ENCODE results near the gene RBM25.

The RBM25 gene

GRCh38 chr14:73170686-73171085 lies 112.4 kb downstream of the RBM25 start:
- Histone ChIP-seq H3K9me3 (ENCODE audit: control insufficient read depth, insufficient read depth, low read depth, low read length) (no peaks in the 10 kb centered on the region), H3K27ac (ENCODE audit: extremely low read depth, low read depth, low read length) (no peak overlapping the region), H3K4me1 (ENCODE audit: control insufficient read depth, insufficient read depth, low read length) (no peaks in the 10 kb centered on the region), H3K4me3 (ENCODE audit: low read depth, low read length) (no peak overlapping the region), H3K36me3 (ENCODE audit: control insufficient read depth in 2 of 2, insufficient read depth in 1 of 2, low read length in 2 of 2) (peaks cover 25 to 76% of the 10 kb centered on the region in 2 experiments)
- ChIA-PET CTCF (no interaction called here), POLR2A (no interaction called here)
- TF ChIP-seq ZNF274 (IDR thresholded peaks at IDR 0.05; ENCODE audit: low read length), result no peak
- no peak for TF ChIP-seq ZNF274 (tag by site-specific recombination; IDR thresholded peaks at IDR 0.05; ENCODE audit: borderline replicate concordance)
- TF ChIP-seq ZNF169 (tag by site-specific recombination; IDR thresholded peaks at IDR 0.05), result no peak

- H3K27ac ChIP-seq (ENCODE audit: extremely low read depth, low read depth, low read length), result no peak overlapping the region
- ChIA-PET POLR2A (no interaction called here), CTCF (interaction anchor here (0.5 to 2.2 kb wide), 10 partner anchors 10 to 378 kb away, joined by 3 to 31 read pairs (median 4); no protein-coding TSS in a partner anchor)
- H3K4me3 ChIP-seq (ENCODE audit: low read depth, low read length), result no peak overlapping the region
- no peaks in the 10 kb centered on the region for H3K4me1 ChIP-seq (ENCODE audit: control insufficient read depth, insufficient read depth, low read length)
- TF ChIP-seq KLF9 (tag by site-specific recombination; IDR thresholded peaks at IDR 0.05; ENCODE audit: low read depth) (no peak), SCRT2 (tag by site-specific recombination; IDR thresholded peaks at IDR 0.05) (no peak), SP3 (tag by site-specific recombination; IDR thresholded peaks at IDR 0.05) (no peak), ZNF221 (tag by site-specific recombination; IDR thresholded peaks at IDR 0.05; ENCODE audit: borderline replicate concordance) (no peak), ELK4 (IDR thresholded peaks at IDR 0.05; ENCODE audit: borderline replicate concordance, low read depth, low read length) (no peak), ZBTB21 (tag by site-specific recombination; IDR thresholded peaks at IDR 0.05) (no peak), ZNF169 (tag by site-specific recombination; IDR thresholded peaks at IDR 0.05) (no peak), HIC1 (tag by site-specific recombination; IDR thresholded peaks at IDR 0.05) (no peak), ZNF398 (tag by site-specific recombination; IDR thresholded peaks at IDR 0.05) (no peak), ZNF558 (tag by site-specific recombination; IDR thresholded peaks at IDR 0.05) (no peak), ZNF10 (tag by site-specific recombination; IDR thresholded peaks at IDR 0.05) (no peak), ZNF112 (tag by site-specific recombination; IDR thresholded peaks at IDR 0.05) (no peak), PRDM1 (tag by site-specific recombination; IDR thresholded peaks at IDR 0.05) (no peak), KLF10 (tag by site-specific recombination; IDR thresholded peaks at IDR 0.05) (no peak), PRDM4 (tag by site-specific recombination; IDR thresholded peaks at IDR 0.05) (no peak), ZNF624 (tag by site-specific recombination; IDR thresholded peaks at IDR 0.05) (no peak), ZNF544 (tag by site-specific recombination; IDR thresholded peaks at IDR 0.05) (no peak), ZNF596 (tag by site-specific recombination; IDR thresholded peaks at IDR 0.05) (no peak), ZNF214 (tag by site-specific recombination; IDR thresholded peaks at IDR 0.05; ENCODE audit: borderline replicate concordance) (no peak), ZNF518A (tag by site-specific recombination; conservative IDR thresholded peaks at IDR 0.05; ENCODE audit: low read depth) (no peak)
- peaks cover 26 to 73% of the 10 kb centered on the region in 2 experiments for H3K36me3 ChIP-seq (ENCODE audit: control insufficient read depth in 2 of 2, insufficient read depth in 1 of 2, low read length in 2 of 2)
- H3K9me3 ChIP-seq (ENCODE audit: control insufficient read depth, insufficient read depth, low read depth, low read length), result no peaks in the 10 kb centered on the region
These were observed 114.2 kb downstream of the RBM25 start for GRCh38 chr14:73172500-73172899.

Measured in HEK293 (cell line).